Heart right ventricle (tissue), 16 donors: Measurements from ENCODE around the gene NBEAL2. TPM values are rescaled to one million over a fixed set of nuclear protein-coding genes. Genes with fewer than 3 reads are reported as not detected.

Source experiments
- ATAC-seq, 8 donors: fragments of 200-7000 bp; cut with Tn5 transposase; one replicate each; pipeline ENCODE4 v1.9.1; 2020; ENCODE audit warnings: mild to moderate bottlenecking in 8 of 8, moderate library complexity in 8 of 8, moderate number of reproducible peaks in 1 of 8
- DNase-seq, 2 donors: peaks; one replicate each; pipeline ENCODE4 v3.0.0-alpha.2; 2020
- H3K27ac ChIP-seq, 10 donors: fragments of 200-600 bp; sonication (generic) in 2 of 10; one replicate each; pipeline versions ENCODE4 v1.5.0 to v1.8.0; 2020 to 2022; ENCODE audit warnings: mild to moderate bottlenecking in 3 of 10
- H3K27me3 ChIP-seq, 7 donors: fragments of 200-600 bp; one replicate each; pipeline ENCODE4 v1.8.0; 2021 to 2022; ENCODE audit warnings: mild to moderate bottlenecking in 2 of 7
- H3K36me3 ChIP-seq, 9 donors: fragments of 200-600 bp; sonication (generic) in 1 of 9; one replicate each; pipeline versions ENCODE4 v1.5.0 to v1.8.0; 2020 to 2022; ENCODE audit warnings: mild to moderate bottlenecking in 2 of 9
- H3K4me1 ChIP-seq, 9 donors: fragments of 200-600 bp; sonication (generic) in 1 of 9; one replicate each; pipeline versions ENCODE4 v1.5.0 to v1.8.0; 2020 to 2022; ENCODE audit warnings: mild to moderate bottlenecking in 4 of 9
- H3K4me3 ChIP-seq, 10 donors: fragments of 200-600 bp; sonication (generic) in 2 of 10; one replicate each; pipeline versions ENCODE4 v1.5.0 to v1.8.0; 2020 to 2022; ENCODE audit warnings: mild to moderate bottlenecking in 7 of 10, moderate library complexity in 2 of 10
- H3K9me3 ChIP-seq, 11 donors: fragments of 200-600 bp in 10 of 11; sonication (generic) in 2 of 11; one replicate each; pipeline versions ENCODE4 v1.5.0 to v1.8.0; 2013 to 2022; ENCODE audit warnings: mild to moderate bottlenecking in 2 of 11, control low read depth in 1 of 11, moderate library complexity in 1 of 11
- WGBS, 2 donors: extraction: QIAGEN DNeasy Blood & Tissue Kit; methylation state at CpG; one replicate each; pipeline ENCODE4 v1.1.7; 2013; ENCODE audit warnings: inconsistent platforms in 1 of 2; 5-methylcytosine and 5-hydroxymethylcytosine counted together
- intact Hi-C, 10 donors: fragments of 100-400 bp; cut with DNase I; formaldehyde crosslinking; loops; one replicate each; pipeline versions ENCODE4 v1.11.1 to v1.14.2; 2022
- polyA plus RNA-seq, 2 donors: library from polyadenylated mRNA; stranded (reverse); fragments of 200-250 nt; gene quantifications; one replicate each; pipeline ENCODE4 v1.2.3, GENCODE V29; 2013
- total RNA-seq, 10 donors: library from RNA; stranded (reverse); fragmentation: NEBNext Ultra II Directional in 3 of 10; extraction: Animal tissue kit (Norgen Biotek cat#: 25700) in 3 of 10; gene quantifications; one replicate each; pipeline versions ENCODE4 v1.2.1 to v1.2.4, GENCODE V29; 2021 to 2023
- TF ChIP-seq, protein P1 (sequence below), 9 donors: fragments of 200-600 bp; sonication (generic) in 2 of 9; IDR thresholded peaks; one replicate each; pipeline versions ENCODE4 v1.5.0 to v1.8.0; 2021 to 2022; ENCODE audit warnings: antibody characterized with exemption in 9 of 9, mild to moderate bottlenecking in 5 of 9, moderate library complexity in 1 of 9
- donor health status: Arrhythmogenic right ventricular cardiomyopathy.
- donor health status: ischemic (EF 13 %, LVEDD 7.1; RV severe dilation, severe dysfunction).
- donor health status: healthy with polysubstance abuse.
- donor health status: DM: no; HTN: yes; CAD: no.
- donor health status: DM: no; HTN: no; CAD: no.
- donor health status: ischemic (EF 25% LVEDD 6.9; RV normal size, moderate dysfunction).
- donor health status: ischemic (EF 25% LVEDD 5.7; RV mildly dilated, moderate dysfunction).
- donor health status: healthy.
- donor health status: DM: yes; HTN: yes; CAD: no.
- donor health status: Ischemic cardiomyopathy.
- donor health status: ischemic (EF 35%, LVEDD 5.7; RV mildly dilated, moderate dysfunction).
- donor health status: nonischemic (EF 11% LVEDD 7.7; RV severe dilation, severe dysfunction).
- donor health status: DM: yes; HTN: yes; CAD: no.
- donor health status: PGD.
- donor health status: ischemic (EF 29% LVEDD 5.4; RV normal size, mild dysfunction).
- donor health status: nonischemic (EF 23%, LVEDD 6.1; RV moderate dilation, normal function).

Gene NBEAL2
- total and polyA plus RNA-seq, 12 donors, result 7.6 to 51.1 (median 13.7) TPM

DNA sequence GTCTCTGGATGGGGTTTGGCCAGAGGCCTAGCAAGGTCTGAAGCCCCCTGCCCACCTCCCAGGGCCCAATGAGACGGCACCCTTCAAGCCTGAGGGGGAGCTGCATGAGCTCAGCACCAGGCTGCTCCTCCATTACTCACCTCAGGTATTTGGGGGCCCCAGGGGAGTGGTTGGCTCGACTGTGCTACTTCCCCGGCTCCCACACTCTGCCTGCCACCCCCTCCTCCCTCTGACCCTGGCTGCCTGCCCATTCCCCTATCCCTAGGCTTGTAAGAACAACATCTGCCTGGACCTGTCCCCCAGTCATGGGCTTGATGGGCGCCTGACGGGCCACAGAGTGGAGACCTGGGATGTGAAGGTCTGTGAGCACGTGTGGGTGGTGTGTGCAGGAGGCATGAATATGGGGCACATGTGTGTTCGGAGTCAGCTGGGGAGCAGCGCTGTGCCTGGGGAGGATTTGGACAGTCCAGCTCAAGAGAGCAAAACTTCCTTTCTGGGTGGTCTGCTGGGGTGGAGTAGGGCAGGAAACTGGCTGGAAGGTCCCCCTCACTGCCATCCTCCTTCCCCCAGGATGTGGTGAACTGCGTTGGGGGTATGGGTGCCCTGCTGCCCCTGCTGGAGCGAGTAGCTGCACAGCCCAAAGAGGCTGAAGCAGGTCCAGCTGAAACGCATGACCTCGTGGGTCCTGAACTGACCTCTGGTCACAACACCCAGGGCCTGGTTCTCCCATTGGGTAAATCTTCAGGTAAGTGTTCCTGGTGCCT is 17.4 kb downstream of the NBEAL2 start:
- Histone ChIP-seq H3K27me3 (no peaks in the 10 kb centered on the region), H3K27ac (no peak overlapping the region), H3K4me1 (peaks cover 0 to 14% (median 0%) of the 10 kb centered on the region in 9 donors), H3K36me3 (peaks cover 0 to 96% (median 0%) of the 10 kb centered on the region in 9 donors), H3K9me3 (no peaks in the 10 kb centered on the region), H3K4me3 (no peak overlapping the region)
- WGBS, 2 donors, result 78 to 81% methylated on average over 12 of the region's 12 CpGs
- intact Hi-C loops, result loop anchor here in 7 of 10 donors (2.0 to 10.0 kb wide), 4 partner anchors 72 to 292 kb away; partner anchors contain the start of gene TMIE (in 4 of the 7)
- TF ChIP-seq, protein P1, sequence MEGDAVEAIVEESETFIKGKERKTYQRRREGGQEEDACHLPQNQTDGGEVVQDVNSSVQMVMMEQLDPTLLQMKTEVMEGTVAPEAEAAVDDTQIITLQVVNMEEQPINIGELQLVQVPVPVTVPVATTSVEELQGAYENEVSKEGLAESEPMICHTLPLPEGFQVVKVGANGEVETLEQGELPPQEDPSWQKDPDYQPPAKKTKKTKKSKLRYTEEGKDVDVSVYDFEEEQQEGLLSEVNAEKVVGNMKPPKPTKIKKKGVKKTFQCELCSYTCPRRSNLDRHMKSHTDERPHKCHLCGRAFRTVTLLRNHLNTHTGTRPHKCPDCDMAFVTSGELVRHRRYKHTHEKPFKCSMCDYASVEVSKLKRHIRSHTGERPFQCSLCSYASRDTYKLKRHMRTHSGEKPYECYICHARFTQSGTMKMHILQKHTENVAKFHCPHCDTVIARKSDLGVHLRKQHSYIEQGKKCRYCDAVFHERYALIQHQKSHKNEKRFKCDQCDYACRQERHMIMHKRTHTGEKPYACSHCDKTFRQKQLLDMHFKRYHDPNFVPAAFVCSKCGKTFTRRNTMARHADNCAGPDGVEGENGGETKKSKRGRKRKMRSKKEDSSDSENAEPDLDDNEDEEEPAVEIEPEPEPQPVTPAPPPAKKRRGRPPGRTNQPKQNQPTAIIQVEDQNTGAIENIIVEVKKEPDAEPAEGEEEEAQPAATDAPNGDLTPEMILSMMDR (IDR thresholded peaks at IDR 0.05), result no peak
- DNase-seq, result peak in 1 of 2 donors; percentile 16
- ATAC-seq, result no peak

GRCh38 chr3:46997453-46998091 is 18.1 kb downstream of the NBEAL2 start:
- Histone ChIP-seq H3K9me3 (no peaks in the 10 kb centered on the region), H3K27me3 (no peaks in the 10 kb centered on the region), H3K4me3 (no peak overlapping the region), H3K36me3 (peaks cover 0 to 96% (median 0%) of the 10 kb centered on the region in 9 donors), H3K4me1 (peaks cover 0 to 14% (median 0%) of the 10 kb centered on the region in 9 donors), H3K27ac (no peak overlapping the region)
- 86 to 88% methylated on average over 13 of the region's 13 CpGs for WGBS, 2 donors
- DNase-seq (peak in 1 of 2 donors; percentile 9), ATAC-seq (peak in 1 of 8 donors; percentile 1)
- TF ChIP-seq, protein P1 (IDR thresholded peaks at IDR 0.05), result no peak
- intact Hi-C loops, result loop anchor here in 9 of 10 donors (1.0 to 10.0 kb wide), 6 partner anchors 73 to 293 kb away; partner anchors contain the start of gene TMIE (in 4 of the 9)

DNA sequence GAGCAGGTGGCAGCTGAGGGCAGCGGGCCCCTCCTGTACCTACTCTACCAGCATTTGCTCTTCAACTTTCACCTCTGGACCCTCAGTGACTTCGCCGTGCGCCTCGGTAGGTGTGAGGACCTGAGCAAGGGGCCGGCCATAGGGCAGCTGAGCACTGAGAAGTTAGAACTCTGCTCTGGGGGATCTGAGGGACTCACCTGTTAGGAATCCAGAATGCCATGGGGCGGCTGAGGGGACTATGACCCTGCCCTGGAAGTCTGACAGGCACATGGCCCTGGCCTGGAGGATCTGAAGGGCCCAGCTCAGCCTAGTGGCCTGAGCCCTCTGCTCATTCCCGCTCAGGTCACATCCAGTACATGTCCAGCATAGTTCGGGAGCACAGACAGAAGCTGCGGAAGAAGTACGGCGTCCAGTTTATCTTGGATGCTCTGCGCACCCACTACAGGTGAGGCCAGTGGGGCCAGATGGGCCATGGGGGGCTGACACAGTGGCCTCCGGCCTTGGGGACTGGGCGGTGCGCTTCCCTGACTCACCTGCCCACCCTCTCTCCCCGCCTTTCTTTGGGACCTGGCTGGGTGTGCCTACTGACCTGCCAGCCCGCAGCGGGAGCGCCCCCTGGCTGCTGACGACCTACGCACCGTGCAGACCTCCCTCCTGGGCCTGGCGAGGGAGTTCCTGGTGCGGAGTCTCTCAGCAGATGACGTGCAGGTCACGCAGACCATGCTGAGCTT is 18.8 kb downstream of the NBEAL2 start:
- H3K27me3 ChIP-seq, result no peaks in the 10 kb centered on the region
- TF ChIP-seq, protein P1 (IDR thresholded peaks at IDR 0.05), result peak; percentile 74 to 89 (median 83)
- peaks cover 0 to 96% (median 0%) of the 10 kb centered on the region in 9 donors for H3K36me3 ChIP-seq
- DNase-seq, result peak; percentile 65 to 78
- H3K4me3 ChIP-seq, result no peak overlapping the region
- H3K27ac ChIP-seq, result no peak overlapping the region
- 59 to 61% methylated on average over 27 of the region's 27 CpGs for WGBS, 2 donors
- H3K9me3 ChIP-seq, result no peaks in the 10 kb centered on the region
- intact Hi-C loops, result loop anchor here in 8 of 10 donors (1.0 to 10.0 kb wide), 5 partner anchors 73 to 293 kb away; partner anchors contain the start of gene TMIE (in 4 of the 8)
- ATAC-seq, result peak; percentile 63 to 87 (median 74)
- peaks cover 0 to 14% (median 0%) of the 10 kb centered on the region in 9 donors for H3K4me1 ChIP-seq
